GM18505 (cell line): ENCODE results near the gene CHGA.

Experiments used
- ATAC-seq: cut with Tn5 transposase; IDR thresholded peaks from one replicate; pipeline ENCODE4 v1.9.1; 2021; ENCODE audit not compliant: unreplicated experiment
- POLR2A ChIP-seq: IDR thresholded peaks from 4 replicates; pipeline ENCODE4 v1.6.1; 2011; ENCODE audit warnings: borderline replicate concordance; ENCODE audit not compliant: insufficient read depth, insufficient read length; ENCODE audit errors: extremely low read depth

The CHGA gene

GRCh38 chr14:92959761-92960680 lies 37.1 kb downstream of the CHGA start:
- ATAC-seq = no peak
- no peak for TF ChIP-seq POLR2A

- ATAC-seq = no peak
- TF ChIP-seq POLR2A = no peak
Measured at GRCh38 chr14:92960706-92961566, 38.0 kb downstream of the CHGA start.

DNA sequence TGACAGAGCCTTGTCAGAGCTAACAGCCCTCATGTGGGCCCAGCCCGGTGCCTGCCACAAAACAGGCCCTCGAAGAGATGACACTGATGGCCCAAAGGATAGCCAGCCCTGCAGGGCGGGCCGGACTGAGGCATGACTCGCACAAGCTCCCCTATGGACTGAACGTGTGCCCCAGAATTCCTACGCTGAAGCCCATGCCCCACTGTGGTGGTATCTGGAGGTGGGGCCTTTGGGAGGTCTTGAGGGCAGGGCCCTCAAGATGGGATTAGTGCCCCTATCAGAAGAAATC lies 38.6 kb downstream of the CHGA start:
- TF ChIP-seq POLR2A = no peak
- no peak for ATAC-seq

DNA sequence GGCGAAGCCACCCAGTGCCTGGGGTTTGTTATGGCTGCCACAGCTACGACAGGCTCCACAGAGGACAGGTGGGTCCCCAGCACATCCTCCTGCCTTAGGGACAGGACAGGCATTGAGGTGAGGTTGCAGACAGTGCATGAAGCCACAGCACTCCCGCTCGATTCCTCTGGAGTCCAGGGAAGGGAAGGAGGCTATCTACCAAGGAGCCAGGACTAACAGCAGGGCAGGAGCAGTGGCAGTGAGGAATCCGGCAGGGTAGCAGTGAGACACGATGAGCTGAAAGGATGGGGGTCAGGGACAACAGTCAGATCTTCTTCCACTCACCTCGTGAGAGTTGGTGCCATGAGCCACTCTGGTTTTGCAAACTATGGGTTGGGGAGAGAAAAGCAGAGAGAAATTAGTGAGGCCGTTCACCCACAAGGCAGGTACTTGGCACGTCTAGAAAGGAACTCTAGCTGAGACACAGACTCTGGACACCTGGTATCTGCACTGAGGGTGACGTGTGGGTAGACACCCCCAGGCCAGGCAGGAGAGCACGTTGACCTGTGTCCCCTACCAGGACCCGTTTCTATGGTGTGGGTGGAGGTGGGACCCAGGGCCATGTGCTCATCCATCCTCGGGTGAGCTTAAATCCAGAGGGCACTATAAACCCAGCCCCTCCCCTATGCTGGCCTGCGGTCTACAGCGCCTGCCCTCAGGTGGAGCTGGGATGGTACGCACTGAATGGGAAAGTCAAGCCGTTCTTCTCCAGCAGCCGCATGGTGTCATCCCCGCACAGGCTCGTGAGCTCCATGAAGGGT lies 39.3 kb downstream of the CHGA start:
- no peak for ATAC-seq
- no peak for TF ChIP-seq POLR2A

DNA sequence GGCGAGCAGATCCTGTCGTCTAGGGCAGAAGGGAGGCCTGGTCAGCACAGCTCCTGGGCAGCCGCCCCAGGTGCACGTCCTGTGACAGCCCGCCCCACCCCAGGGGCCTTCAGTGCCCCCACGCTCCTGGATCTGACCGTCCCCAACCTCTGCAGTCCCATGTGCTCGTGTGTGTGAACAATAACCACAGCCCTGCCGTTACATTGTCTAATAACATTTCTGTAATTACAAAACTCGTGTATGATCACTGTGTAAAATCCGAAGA lies 39.8 kb downstream of the CHGA start:
- ATAC-seq = no peak
- TF ChIP-seq POLR2A = no peak

- TF ChIP-seq POLR2A = no peak
- no peak for ATAC-seq
Measured at GRCh38 chr14:92963301-92964123, 40.6 kb downstream of the CHGA start.

- ATAC-seq = no peak
- TF ChIP-seq POLR2A = no peak
Measured at GRCh38 chr14:92964124-92965109, 41.5 kb downstream of the CHGA start.

- no peak for TF ChIP-seq POLR2A
- no peak for ATAC-seq
Measured at GRCh38 chr14:92965281-92965680, 42.3 kb downstream of the CHGA start.

GRCh38 chr14:92967346-92967926 lies 44.5 kb downstream of the CHGA start:
- ATAC-seq = no peak
- TF ChIP-seq POLR2A = no peak

GRCh38 chr14:92968291-92969020 lies 45.5 kb downstream of the CHGA start:
- no peak for TF ChIP-seq POLR2A
- ATAC-seq = no peak

- no peak for ATAC-seq
- TF ChIP-seq POLR2A = no peak
Measured at GRCh38 chr14:92969430-92969829, 46.5 kb downstream of the CHGA start.

DNA sequence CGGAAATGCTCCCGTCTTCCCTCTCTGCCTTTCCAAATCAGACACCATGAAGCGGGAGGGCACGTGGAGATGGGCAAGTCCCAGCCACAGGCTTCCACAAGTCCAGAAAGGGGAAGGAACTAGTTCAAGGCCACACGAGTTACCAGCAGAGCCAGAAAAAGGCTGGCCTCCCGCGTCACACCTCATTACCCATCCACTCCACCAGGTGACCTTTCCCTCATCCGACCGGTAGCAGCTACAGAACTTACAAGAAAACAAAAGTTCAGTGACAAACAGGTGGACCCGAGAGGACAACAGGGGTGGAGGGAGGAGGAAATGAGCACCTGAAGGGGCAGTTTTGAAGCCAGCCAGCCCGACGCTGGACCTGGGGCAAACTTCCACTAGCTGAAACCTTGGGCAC lies 46.9 kb downstream of the CHGA start:
- ATAC-seq = no peak
- no peak for TF ChIP-seq POLR2A
